ENCODE measurements around the gene CSTB.

Gene CSTB

GRCh38 chr21:43727519-43728153 lies 48.5 kb downstream of the CSTB start:
- DNase-seq = no peak

GRCh38 chr21:43726686-43727518 lies 49.2 kb downstream of the CSTB start:
- no peak for DNase-seq

All from NCI-H1436 (cell line).